GM15510 (cell line): Measurements from ENCODE around the gene XRCC4.

Experiments used
- POLR2A ChIP-seq: IDR thresholded peaks from 3 replicates; pipeline ENCODE4 v1.6.1; 2011; ENCODE audit warnings: borderline replicate concordance; ENCODE audit not compliant: insufficient read length; ENCODE audit errors: extremely low read depth

The XRCC4 gene

DNA sequence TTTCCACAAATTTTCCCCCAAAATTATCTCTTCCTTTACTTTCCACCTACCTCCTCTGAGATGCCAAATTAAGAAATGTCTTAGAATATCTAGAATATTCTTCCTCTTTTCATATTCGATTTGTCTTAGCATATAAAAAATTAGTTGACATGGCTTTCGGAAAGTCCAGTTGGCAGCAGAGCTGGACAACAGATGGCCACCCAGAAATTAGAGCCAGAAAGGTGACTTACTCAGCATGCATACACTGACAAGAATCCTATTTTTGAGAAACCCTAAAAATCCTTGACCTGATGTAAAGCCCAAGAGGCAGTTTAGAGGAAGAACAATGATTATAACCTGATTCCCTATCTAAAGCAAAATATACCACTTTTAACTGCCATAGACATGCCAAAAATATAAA is 22.2 kb upstream of the XRCC4 start:
- TF ChIP-seq POLR2A, result no peak

GRCh38 chr5:83058726-83059125 is 18.6 kb upstream of the XRCC4 start:
- TF ChIP-seq POLR2A, result no peak

DNA sequence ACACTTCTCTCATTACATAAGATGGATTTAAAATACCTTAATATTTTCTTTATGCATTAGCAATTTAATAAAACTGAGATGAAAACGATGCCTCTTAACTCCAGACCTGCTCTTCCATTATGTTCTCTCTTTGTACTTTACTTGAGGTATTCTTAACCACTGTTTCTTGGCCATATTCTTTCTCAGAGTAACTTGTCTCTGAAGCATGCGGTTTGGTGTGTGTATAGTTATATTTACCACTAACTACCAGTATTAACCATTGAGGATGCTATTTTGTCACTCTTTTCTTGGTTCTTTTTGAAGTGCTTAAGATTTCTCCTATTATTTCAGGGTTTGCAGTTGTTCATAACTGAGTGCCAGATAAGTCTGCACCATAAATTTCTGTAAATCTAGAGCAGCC is 18.0 kb upstream of the XRCC4 start:
- no peak for TF ChIP-seq POLR2A

DNA sequence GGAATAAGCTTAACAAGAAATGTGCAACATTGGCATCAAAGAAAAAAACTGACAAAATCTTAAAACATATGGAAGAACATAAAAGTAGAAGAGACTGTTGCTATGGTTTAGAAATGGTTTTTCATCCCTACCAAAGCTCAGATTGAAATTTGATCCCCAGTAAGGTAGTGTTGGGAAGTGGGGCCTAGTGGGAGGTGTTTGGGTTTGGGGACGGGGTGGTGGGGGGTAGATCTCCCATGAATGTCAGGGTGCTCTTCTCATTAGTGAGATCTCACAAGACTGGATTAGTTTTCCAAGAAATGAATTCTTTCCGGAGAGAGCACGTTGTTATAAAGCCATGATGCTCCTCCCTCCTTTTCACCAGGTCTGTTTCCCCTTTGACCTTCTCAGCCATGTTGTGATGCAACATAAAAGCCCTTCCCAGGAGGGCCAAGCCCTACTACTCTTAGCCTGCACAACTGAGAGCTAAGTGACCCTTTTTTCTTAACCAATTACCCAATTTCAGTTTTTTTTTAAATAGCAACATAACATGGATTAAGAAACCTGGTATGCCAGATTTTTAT is 10.7 kb upstream of the XRCC4 start:
- TF ChIP-seq POLR2A, result no peak

DNA sequence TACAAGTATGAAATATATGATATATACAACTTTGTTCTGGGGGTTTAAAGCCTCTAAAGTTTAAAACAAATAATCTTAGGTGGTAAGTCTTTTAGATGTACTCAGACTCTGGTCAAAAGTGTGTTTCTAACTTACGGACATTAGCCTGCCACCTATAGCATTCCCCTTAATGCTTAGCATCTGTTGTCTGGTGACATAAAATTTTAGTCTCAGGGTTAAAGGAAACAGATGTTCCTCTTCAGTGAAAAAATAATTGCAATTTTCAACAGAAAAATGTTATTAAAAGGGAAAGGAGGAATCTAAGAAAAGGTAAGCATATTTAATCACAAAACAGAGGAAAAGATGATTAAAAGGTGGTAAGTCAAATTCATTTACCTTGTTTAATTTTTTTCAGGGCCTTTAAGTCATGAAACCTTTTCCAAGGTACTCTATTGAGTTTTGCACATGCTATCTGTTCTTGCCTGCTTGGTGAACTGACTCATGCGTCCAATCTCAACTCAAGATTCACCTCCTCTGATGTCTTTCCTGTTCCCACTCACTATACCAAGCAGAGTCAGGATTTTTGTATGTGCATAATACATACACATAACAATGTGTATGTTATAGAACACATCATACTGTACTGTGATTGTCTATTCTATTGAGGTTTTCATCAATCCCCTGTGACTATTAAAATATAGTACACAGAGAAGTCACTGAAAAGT is 8.1 kb upstream of the XRCC4 start:
- no peak for TF ChIP-seq POLR2A

DNA sequence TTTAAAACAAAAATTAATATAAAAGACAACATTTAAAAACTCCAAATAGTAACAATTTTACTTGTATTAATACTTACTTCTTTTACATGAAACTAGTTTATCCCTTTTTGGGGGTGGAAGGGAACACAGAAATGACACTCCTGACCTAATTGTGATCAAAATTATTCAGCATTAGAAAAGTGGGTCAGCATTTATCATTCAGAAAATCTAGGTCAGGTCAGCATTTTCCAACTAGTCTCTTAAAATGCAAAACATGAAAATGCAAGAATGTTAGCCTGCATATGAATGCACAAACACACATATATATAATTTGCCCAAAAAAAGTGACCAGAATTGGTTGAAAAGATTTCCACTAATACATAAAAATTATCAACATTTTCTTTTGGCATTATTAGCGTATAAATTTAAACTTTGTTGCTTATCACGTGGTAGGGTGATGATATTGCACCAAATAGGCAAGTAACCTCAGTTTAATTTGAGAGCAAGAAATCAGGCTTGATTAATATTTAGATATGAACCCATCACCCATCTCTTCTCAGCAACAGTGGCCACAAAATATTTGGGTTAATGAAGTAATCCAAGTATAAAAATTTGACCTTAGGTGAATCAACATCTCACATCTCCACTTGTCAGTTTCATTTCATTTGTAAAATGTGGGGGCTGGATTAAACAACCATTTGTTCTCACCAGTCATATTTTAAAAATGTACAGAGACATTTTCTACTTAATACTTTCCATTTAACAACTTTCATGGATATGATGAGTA is 5.9 kb upstream of the XRCC4 start:
- TF ChIP-seq POLR2A, result no peak

GRCh38 chr5:83072966-83073365 is 4.4 kb upstream of the XRCC4 start:
- TF ChIP-seq POLR2A, result no peak

- no peak for TF ChIP-seq POLR2A
These were observed 415 bp downstream of the XRCC4 start for GRCh38 chr5:83077662-83078261.

GRCh38 chr5:83082750-83083149 is 5.4 kb downstream of the XRCC4 start:
- TF ChIP-seq POLR2A, result no peak

DNA sequence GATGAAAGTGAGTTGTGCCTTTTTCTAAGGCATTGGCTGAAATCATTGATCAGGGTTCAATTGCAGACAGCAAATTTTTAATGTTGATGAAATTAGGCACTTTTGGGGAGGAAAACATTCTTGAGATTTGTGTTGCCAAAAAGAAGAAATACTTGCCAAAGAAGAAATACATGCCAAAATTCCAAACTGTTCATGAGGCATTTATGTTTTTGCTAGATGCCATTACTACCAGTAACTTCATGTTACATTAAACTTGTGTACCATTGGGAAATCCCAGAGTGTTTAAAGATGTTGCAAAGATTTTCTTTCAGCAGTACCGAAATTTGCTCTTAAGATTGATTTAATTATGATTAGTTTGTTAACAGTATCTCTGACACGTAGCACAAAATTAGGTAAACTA is 7.0 kb downstream of the XRCC4 start:
- no peak for TF ChIP-seq POLR2A

- no peak for TF ChIP-seq POLR2A
These were observed 7.8 kb downstream of the XRCC4 start for GRCh38 chr5:83085106-83085505.

GRCh38 chr5:83090169-83090568 is 12.8 kb downstream of the XRCC4 start:
- no peak for TF ChIP-seq POLR2A

DNA sequence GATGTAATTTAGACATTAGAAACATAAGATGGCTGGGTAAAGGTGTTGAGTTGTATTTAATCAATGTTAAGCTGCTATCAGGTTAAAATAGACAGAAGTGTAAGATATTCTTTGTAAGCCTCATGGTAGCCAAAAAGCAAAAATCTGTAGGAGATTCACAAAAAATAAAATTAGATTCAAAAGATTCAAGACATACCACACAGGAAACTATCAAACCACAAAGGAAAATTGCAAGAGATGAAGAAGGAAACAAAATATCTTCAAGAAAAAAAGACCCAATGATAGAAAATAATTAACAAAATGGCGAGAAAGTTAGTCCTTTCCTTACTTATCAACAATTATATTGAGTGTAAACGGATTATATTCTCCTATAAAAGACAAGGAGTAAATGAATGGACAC is 15.3 kb downstream of the XRCC4 start:
- TF ChIP-seq POLR2A, result no peak

GRCh38 chr5:83093692-83094091 is 16.3 kb downstream of the XRCC4 start:
- TF ChIP-seq POLR2A, result no peak

- TF ChIP-seq POLR2A, result no peak
These were observed 18.0 kb downstream of the XRCC4 start for GRCh38 chr5:83095163-83095956.

DNA sequence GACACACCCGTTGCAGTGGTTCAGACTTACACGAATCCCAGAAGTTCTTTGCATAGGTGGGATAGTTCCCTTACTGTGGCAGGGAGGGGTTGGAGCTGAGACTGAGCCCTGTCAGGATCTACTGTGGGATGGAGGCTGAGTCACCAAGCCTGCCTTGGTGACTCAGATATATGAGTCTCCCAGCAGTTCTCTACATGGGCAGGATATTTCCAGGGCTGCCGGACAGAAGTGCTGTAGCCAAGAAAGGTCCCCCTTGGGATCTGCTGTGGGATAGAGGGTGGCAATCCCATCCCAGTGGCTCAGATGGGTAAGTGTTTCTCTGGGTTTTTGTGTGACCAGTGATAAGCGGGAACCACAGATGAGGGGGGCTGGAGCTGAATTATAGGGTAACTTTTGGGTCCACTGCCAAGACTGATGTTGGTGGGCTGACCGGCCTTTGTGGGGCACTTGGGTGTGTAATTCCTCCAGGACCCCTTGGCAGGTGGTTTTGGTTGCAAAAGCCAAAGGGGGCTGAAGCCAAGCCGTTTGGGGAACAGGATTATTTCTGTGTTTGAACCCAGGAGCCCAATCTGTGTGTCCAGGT is 18.7 kb downstream of the XRCC4 start:
- TF ChIP-seq POLR2A, result no peak
